RWPE1 (cell line): ENCODE data around the gene AGBL5.

Experiments used
- CTCF ChIA-PET: fragments of 350-600 bp; sonication (Branson Sonifier 250); formaldehyde crosslinking; extraction: SDS; loops from one replicate; lab custom pipeline; 2021; lab: Yijun Ruan, JAX
- POLR2A ChIA-PET: fragments of 400-600 bp; formaldehyde crosslinking; extraction: SDS; loops from one replicate; lab custom pipeline; 2020; ENCODE audit warnings: antibody characterized with exemption; ENCODE audit not compliant: low non-redundant PET; lab: Yijun Ruan, JAX
- DNase-seq: peaks from one replicate; pipeline ENCODE4 v3.0.0; 2012; ENCODE audit warnings: low spot score
- H3K27ac ChIP-seq: fragments of 450-650 bp; 2 replicates; pipeline ENCODE4 v1.5.1; 2017
- CTCF ChIP-seq: fragments of 450-650 bp; conservative IDR thresholded peaks from 2 replicates; pipeline ENCODE4 v1.5.1; 2017; ENCODE audit warnings: low read depth, mild to moderate bottlenecking

Gene AGBL5

GRCh38 chr2:27089111-27089954 is 37.9 kb downstream of the AGBL5 start:
- CTCF ChIA-PET: interaction anchor here (0.5 to 0.6 kb wide), 2 partner anchors 21 to 102 kb away, joined by 3 to 4 read pairs; no protein-coding TSS in a partner anchor
- POLR2A ChIA-PET: interaction anchor here (0.6 kb wide), 1 partner anchor 233 kb away, joined by 3 read pairs; no protein-coding TSS in a partner anchor
- no peak for DNase-seq
- TF ChIP-seq CTCF: no peak
- H3K27ac ChIP-seq: no peak overlapping the region

GRCh38 chr2:27091746-27092695 is 40.6 kb downstream of the AGBL5 start:
- CTCF ChIA-PET: no interaction called here
- H3K27ac ChIP-seq: no peak overlapping the region
- POLR2A ChIA-PET: no interaction called here
- DNase-seq: no peak
- no peak for TF ChIP-seq CTCF

GRCh38 chr2:27092696-27093429 is 41.4 kb downstream of the AGBL5 start:
- no peak for DNase-seq
- no peak overlapping the region for H3K27ac ChIP-seq
- TF ChIP-seq CTCF: no peak
- ChIA-PET CTCF (no interaction called here), POLR2A (interaction anchor here (0.5 kb wide), 1 partner anchor 99 kb away, joined by 5 read pairs; no protein-coding TSS in a partner anchor)

GRCh38 chr2:27093430-27094352 is 42.2 kb downstream of the AGBL5 start:
- H3K27ac ChIP-seq: no peak overlapping the region
- ChIA-PET POLR2A (no interaction called here), CTCF (interaction anchor here (1.1 kb wide), 1 partner anchor 186 kb away, joined by 3 read pairs; no protein-coding TSS in a partner anchor)
- DNase-seq: no peak
- TF ChIP-seq CTCF: no peak

- ChIA-PET CTCF (interaction anchor here (1.1 kb wide), 1 partner anchor 185 kb away, joined by 3 read pairs; no protein-coding TSS in a partner anchor), POLR2A (no interaction called here)
- no peak for DNase-seq
- H3K27ac ChIP-seq: no peak overlapping the region
- TF ChIP-seq CTCF: no peak
Observed at GRCh38 chr2:27094353-27094984, 43.0 kb downstream of the AGBL5 start.
